ENCODE data around the gene KAZN. TPM values are rescaled to one million over a fixed set of nuclear protein-coding genes. Genes with fewer than 3 reads are reported as not detected.

KAZN gene
- total RNA-seq, 3 donors from 2014 or later = 12.2 to 16.4 (median 16.2) TPM

DNA sequence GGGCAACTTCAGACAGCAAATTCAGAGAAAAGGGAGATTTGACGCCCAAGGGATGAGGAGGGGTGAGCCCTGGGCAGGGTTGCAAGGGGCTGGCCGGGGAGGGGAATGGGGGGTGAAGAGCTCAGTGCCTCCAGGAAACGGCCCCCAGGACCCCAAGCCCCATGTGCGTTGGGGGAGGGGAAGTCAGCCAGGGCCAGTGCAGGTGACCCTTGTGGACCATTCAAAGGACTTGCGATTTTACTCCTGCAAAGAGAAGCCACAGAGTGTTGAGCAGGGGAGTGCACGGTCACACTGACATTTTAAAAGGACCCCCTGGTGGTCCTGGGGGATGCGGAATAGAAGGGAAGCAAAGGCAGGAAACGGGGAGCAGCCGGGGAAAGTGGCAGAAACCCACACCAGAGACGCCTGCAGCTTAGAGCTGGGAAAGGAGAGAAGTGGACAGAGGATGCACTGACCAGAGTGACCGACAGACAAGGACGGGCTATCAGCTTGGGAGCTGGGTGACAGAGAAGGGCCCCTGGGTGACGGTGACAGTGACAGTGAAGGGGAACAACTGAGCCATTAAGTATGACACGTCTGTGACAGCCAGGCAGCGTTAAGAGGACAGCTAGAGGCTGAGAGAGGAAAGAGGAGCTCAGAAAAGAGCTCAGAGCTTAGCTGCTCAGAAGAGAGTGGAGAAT lies 501.1 kb downstream of the KAZN start:
- TF ChIP-seq, protein P1, sequence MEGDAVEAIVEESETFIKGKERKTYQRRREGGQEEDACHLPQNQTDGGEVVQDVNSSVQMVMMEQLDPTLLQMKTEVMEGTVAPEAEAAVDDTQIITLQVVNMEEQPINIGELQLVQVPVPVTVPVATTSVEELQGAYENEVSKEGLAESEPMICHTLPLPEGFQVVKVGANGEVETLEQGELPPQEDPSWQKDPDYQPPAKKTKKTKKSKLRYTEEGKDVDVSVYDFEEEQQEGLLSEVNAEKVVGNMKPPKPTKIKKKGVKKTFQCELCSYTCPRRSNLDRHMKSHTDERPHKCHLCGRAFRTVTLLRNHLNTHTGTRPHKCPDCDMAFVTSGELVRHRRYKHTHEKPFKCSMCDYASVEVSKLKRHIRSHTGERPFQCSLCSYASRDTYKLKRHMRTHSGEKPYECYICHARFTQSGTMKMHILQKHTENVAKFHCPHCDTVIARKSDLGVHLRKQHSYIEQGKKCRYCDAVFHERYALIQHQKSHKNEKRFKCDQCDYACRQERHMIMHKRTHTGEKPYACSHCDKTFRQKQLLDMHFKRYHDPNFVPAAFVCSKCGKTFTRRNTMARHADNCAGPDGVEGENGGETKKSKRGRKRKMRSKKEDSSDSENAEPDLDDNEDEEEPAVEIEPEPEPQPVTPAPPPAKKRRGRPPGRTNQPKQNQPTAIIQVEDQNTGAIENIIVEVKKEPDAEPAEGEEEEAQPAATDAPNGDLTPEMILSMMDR (IDR thresholded peaks at IDR 0.05) = no peak
- TF ChIP-seq POLR2AphosphoS5 (IDR thresholded peaks at IDR 0.05) (no peak), POLR2A (IDR thresholded peaks at IDR 0.05) (no peak)
- Histone ChIP-seq H3K4me1 (no peaks in the 10 kb centered on the region), H3K9me3 (peaks cover 3 to 4% of the 10 kb centered on the region in 2 donors), H3K27me3 (no peaks in the 10 kb centered on the region), H3K27ac (no peak overlapping the region), H3K4me3 (no peak overlapping the region), H3K36me3 (no peaks in the 10 kb centered on the region)
- intact Hi-C loops (cut with DNase I; ENCODE audit: low total_unique reads) = loop anchor here (2.0 kb wide), 1 partner anchor 53 kb away; the partner anchor contains the start of gene TMEM51
- no peak for DNase-seq (ENCODE audit: low spot score in 2 of 2)

DNA sequence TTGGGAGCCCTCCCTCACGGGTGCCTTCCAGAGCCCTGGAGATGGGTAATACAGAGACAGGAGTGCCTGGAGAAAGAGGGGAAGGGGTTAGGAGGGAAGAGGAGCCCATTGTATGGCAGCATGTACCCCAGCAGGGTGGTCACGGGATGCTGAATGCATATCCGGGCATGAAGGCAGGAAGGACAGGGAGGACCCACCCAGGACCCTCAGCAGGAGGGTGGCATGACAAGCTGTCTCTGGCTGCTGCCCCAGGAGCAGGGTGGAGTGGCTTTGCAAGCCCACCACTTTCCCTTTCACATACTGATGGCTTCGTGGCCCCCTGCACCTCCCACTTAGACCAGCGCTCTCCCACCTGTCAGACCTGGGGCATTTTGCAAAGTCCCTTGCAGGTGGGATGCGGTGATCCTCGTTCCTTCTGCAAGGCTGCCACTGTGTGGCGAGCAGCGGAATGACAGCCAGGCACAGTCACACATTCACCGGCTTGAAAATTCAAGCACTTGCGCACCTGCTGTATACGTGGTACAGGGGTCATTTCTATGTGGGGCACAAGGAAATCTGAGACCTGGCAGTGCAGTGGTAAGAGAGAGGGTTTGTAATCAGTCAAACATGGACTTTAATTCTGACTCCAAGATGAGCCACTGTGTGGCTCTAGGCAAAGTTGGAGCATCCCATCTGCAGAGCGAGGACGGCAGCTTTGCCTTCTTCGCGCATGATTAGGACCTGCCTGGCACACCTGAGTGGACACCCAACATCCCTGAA lies 501.8 kb downstream of the KAZN start:
- Histone ChIP-seq H3K27me3 (no peaks in the 10 kb centered on the region), H3K4me1 (no peaks in the 10 kb centered on the region), H3K9me3 (peaks cover 5 to 9% of the 10 kb centered on the region in 2 donors), H3K4me3 (no peak overlapping the region), H3K27ac (no peak overlapping the region), H3K36me3 (no peaks in the 10 kb centered on the region)
- intact Hi-C loops (cut with DNase I; ENCODE audit: low total_unique reads) = no loop called here
- no peak for DNase-seq (ENCODE audit: low spot score in 2 of 2)
- no peak for TF ChIP-seq POLR2AphosphoS5 (IDR thresholded peaks at IDR 0.05)
- TF ChIP-seq, protein P1 (IDR thresholded peaks at IDR 0.05) = peak; percentile 73 to 88 (median 83)

DNA sequence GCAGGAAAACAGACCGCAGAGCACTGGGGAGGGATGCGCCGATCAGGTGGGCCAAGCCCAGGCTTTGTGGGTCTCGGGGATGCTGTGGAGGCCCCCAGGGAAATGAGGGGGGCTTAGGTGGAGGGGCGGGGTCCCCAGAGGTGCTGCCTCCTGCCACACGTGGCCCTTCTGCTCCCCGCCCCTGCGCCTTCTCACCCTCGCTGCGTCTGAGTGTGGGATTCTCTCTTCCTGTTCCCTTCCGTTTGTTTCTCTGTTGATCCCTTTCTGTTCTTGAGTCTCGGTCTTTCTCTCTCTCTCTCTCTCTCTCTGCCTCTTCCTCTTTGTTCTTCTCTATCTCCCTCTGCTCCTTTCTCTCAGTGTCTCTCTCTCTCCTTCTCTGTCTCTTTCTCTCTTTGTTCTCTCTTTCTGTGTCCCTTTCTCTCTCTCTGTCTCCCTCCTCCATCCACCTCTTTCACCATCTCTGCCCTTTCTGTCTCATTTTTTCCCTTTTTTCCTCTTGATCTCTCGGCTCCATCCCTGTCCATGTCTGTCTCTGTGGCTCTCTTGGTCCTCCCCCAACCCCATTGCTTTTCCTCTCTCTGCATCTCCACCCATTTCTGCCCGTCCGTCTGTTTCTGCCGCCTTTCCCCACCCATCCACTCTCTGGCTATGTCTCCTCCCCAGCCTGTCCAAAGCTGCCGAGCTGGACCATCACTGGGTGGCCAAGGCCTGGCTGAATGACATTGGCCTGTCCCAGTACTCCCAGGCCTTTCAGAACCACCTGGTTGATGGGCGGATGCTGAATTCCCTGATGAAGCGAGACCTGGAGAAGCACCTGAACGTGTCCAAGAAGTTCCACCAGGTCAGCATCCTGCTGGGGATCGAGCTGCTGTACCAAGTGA lies 502.6 kb downstream of the KAZN start:
- Histone ChIP-seq H3K9me3 (peaks cover 5 to 9% of the 10 kb centered on the region in 2 donors), H3K4me3 (no peak overlapping the region), H3K4me1 (no peaks in the 10 kb centered on the region), H3K27ac (no peak overlapping the region), H3K36me3 (no peaks in the 10 kb centered on the region), H3K27me3 (no peaks in the 10 kb centered on the region)
- TF ChIP-seq POLR2AphosphoS5 (IDR thresholded peaks at IDR 0.05) (no peak), POLR2A (IDR thresholded peaks at IDR 0.05) (no peak)
- TF ChIP-seq, protein P1 (IDR thresholded peaks at IDR 0.05) = no peak
- intact Hi-C loops (cut with DNase I; ENCODE audit: low total_unique reads) = no loop called here
- DNase-seq (ENCODE audit: low spot score in 2 of 2) = no peak

DNA sequence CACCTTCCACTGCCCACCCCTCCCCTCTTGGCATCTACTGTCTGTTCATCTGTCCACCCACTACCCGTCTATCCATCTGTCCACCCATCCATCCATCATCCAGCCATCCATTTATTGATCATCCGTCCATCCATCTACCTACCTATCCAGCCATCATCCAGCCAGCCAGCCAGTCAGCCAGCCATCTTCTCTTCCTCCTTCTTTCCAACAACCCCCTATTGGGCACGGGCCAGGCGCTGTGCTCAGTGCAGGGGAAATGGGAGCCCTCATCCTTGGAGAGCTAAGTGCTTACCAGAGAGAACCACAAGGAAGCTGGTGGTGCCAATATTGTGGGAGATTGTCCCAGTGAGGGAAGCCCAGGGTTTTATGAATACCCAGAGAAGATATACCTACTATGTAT lies 503.3 kb downstream of the KAZN start:
- intact Hi-C loops (cut with DNase I; ENCODE audit: low total_unique reads) = no loop called here
- H3K4me3 ChIP-seq = no peak overlapping the region
- H3K27ac ChIP-seq = no peak overlapping the region
- H3K9me3 ChIP-seq = peaks cover 5 to 9% of the 10 kb centered on the region in 2 donors
- DNase-seq (ENCODE audit: low spot score in 2 of 2) = no peak
- no peaks in the 10 kb centered on the region for H3K36me3 ChIP-seq
- no peak for TF ChIP-seq POLR2A (IDR thresholded peaks at IDR 0.05)
- no peak for TF ChIP-seq POLR2AphosphoS5 (IDR thresholded peaks at IDR 0.05)
- TF ChIP-seq, protein P1 (IDR thresholded peaks at IDR 0.05) = no peak
- H3K27me3 ChIP-seq = no peaks in the 10 kb centered on the region
- H3K4me1 ChIP-seq = no peaks in the 10 kb centered on the region
